ENCODE data around the gene ADCY7. TPM values are rescaled to one million over a fixed set of nuclear protein-coding genes. Genes with fewer than 3 reads are reported as not detected.
A peak's percentile ranks its signal among the peaks of the same experiment; 100 is the strongest.

ADCY7 gene
- total and polyA plus RNA-seq, 9 of the 15 experiments (the other 6 are each of a cell fraction or from before 2014, with no cell fraction given), result 2.3 to 108 (median 28.6) TPM

GRCh38 chr16:50274326-50275097, 8.2 kb downstream of the ADCY7 start:
- peak overlapping the region; percentile 28 to 86; a peak in 3 of 4 replicates for H3K9ac ChIP-seq (ENCODE audit: insufficient read depth in 1 of 2, low read depth in 2 of 2, low read length in 2 of 2)
- peaks cover 98% of the 10 kb centered on the region for H3K79me2 ChIP-seq (ENCODE audit: control insufficient read depth, insufficient read depth, low read length)
- H3K9me3 ChIP-seq (replicated peaks; ENCODE audit: control insufficient read depth, insufficient read depth, low read depth, low read length), result no peaks in the 10 kb centered on the region
- intact Hi-C loops (cut with micrococcal nuclease) (no loop called here), in situ Hi-C loops (cut with MboI) (loop anchor here (25.0 kb wide), 1 partner anchor 1662 kb away; the partner anchor contains the start of gene N4BP1)
- H3K36me3 ChIP-seq (ENCODE audit: control insufficient read depth, insufficient read depth, low read length), result peaks cover 54% of the 10 kb centered on the region
- DNase-seq (ENCODE audit: extremely low read depth in 1 of 4, low spot score in 3 of 4) (peak in 2 of 4 experiments; percentile 54 to 58), FAIRE-seq (no peak), ATAC-seq (no peak)
- peak overlapping the region; percentile 59 for H3K27ac ChIP-seq (ENCODE audit: extremely low read depth, low read depth, low read length)
- BruUV-seq (replicated peaks), result no TSS peak
- no peak overlapping the region for H2AFZ ChIP-seq (ENCODE audit: low read depth, low read length)
- POLR2A ChIA-PET, result interaction anchor here (1.0 to 5.1 kb wide), 5 partner anchors 11 to 29 kb away, joined by 3 to 34 read pairs (median 3); no protein-coding TSS in a partner anchor
- H3K4me1 ChIP-seq (replicated peaks in 1 of 2; ENCODE audit: control insufficient read depth in 2 of 2, insufficient read depth in 2 of 2, low read length in 2 of 2), result peaks cover 40 to 69% of the 10 kb centered on the region in 2 experiments
- peaks cover 5% of the 10 kb centered on the region for H3K9me1 ChIP-seq (ENCODE audit: control insufficient read depth, insufficient read depth, low read length)
- H4K20me1 ChIP-seq (replicated peaks; ENCODE audit: control insufficient read depth, insufficient read depth, low read length), result peaks cover 29% of the 10 kb centered on the region
- no peaks in the 10 kb centered on the region for H3K27me3 ChIP-seq (ENCODE audit: control insufficient read depth in 2 of 2, insufficient read depth in 2 of 2, low read length in 2 of 2)
- H3K4me2 ChIP-seq (ENCODE audit: insufficient read depth, low read length), result peak overlapping the region; percentile 53
- WGBS (ENCODE audit: insufficient coverage, low coverage, missing lambda C conversion rate), result 79% methylated on average over 12 of the region's 18 CpGs
- no peak overlapping the region for H3K4me3 ChIP-seq
- CTCF ChIA-PET (ENCODE audit: low intra/inter-chr PET ratio), result no interaction called here
- TF ChIP-seq CEBPB (tag; IDR thresholded peaks at IDR 0.05) (no peak), FOXJ3 (CRISPR knock-in tag; IDR thresholded peaks at IDR 0.05) (no peak), TFAM (CRISPR knock-in tag; conservative IDR thresholded peaks at IDR 0.05) (no peak), ZFP36 (IDR thresholded peaks at IDR 0.05; ENCODE audit: low read depth, low read length, partially characterized antibody) (peak; percentile 43), MTF1 (CRISPR knock-in tag; IDR thresholded peaks at IDR 0.05; ENCODE audit: borderline replicate concordance) (no peak), DEAF1 (CRISPR knock-in tag; IDR thresholded peaks at IDR 0.05) (no peak), ZNF347 (CRISPR knock-in tag; IDR thresholded peaks at IDR 0.05; ENCODE audit: low read depth) (no peak), THAP12 (CRISPR knock-in tag; IDR thresholded peaks at IDR 0.05) (no peak), RERE (CRISPR knock-in tag; IDR thresholded peaks at IDR 0.05; ENCODE audit: borderline replicate concordance) (no peak), BCOR (IDR thresholded peaks at IDR 0.05) (peak; percentile 59; the same call in 1 of the 2 replicates), POLR2G (IDR thresholded peaks at IDR 0.05; ENCODE audit: low read depth, low read length) (peak; percentile 8; the same call in 1 of the 2 replicates)
